Islet precursor cell (in vitro differentiated cells): ENCODE measurements around the gene AKR7A2.
"Not testable (repeated sequence)": the region's sequence is repeated elsewhere in the genome, so short reads cannot be mapped to it uniquely, and the experiment has no call there.

Experiments used
- DNase-seq: peaks from one replicate; pipeline ENCODE4 v3.0.0-alpha.2; 2018

AKR7A2 gene

GRCh38 chr1:19256301-19256700 lies 55.6 kb downstream of the AKR7A2 start:
- not testable (repeated sequence) for DNase-seq

- DNase-seq = no peak
Observed at GRCh38 chr1:19255288-19255687, 56.7 kb downstream of the AKR7A2 start.

GRCh38 chr1:19254416-19254815 lies 57.5 kb downstream of the AKR7A2 start:
- DNase-seq = no peak
